MM.1S (cell line): ENCODE measurements around the gene RNF224.

Experiments used
- CTCF ChIP-seq: fragments of 300-600 bp; sonication (generic); IDR thresholded peaks from 2 replicates; pipeline ENCODE4 v1.5.1; 2016; ENCODE audit warnings: antibody characterized with exemption, low read length, mixed read lengths
- EZH2 ChIP-seq: fragments of 300-600 bp; sonication (generic); optimal IDR thresholded peaks from 2 replicates; pipeline ENCODE3; 2017; ENCODE audit warnings: low read depth, mild to moderate bottlenecking, antibody characterized with exemption, low read length, mixed read lengths
- EZH2phosphoT487 ChIP-seq: fragments of 300-600 bp; sonication (generic); IDR thresholded peaks from 2 replicates; pipeline ENCODE4 v1.6.1; 2018; ENCODE audit warnings: antibody characterized with exemption, low read length

- no peak for TF ChIP-seq CTCF
- no peak for TF ChIP-seq EZH2
- no peak for TF ChIP-seq EZH2phosphoT487
These were observed 35.4 kb upstream of the RNF224 start for GRCh38 chr9:137191691-137192447.
